K562 (cell line): ENCODE data around the gene PABPC1L.

Source experiments
- CGGBP1 ChIP-seq: fragments of 250-450 bp; sonication (Bioruptor Pico); IDR thresholded peaks from 2 replicates; pipeline ENCODE4 v1.9.0; 2021; ENCODE audit warnings: mild to moderate bottlenecking
- CTCF ChIP-seq, 3 experiments: IDR thresholded peaks in 2 of 3; conservative IDR thresholded peaks in 1 of 3; 2 replicates each; pipeline ENCODE4 v1.5.1; 2011 to 2012; ENCODE audit warnings: low read length in 3 of 3, mild to moderate bottlenecking in 3 of 3, control low read depth in 2 of 3, improper control_type of control experiment in 1 of 3, inconsistent platforms in 1 of 3, low read depth in 1 of 3, mixed read lengths in 1 of 3, moderate library complexity in 1 of 3; ENCODE audit not compliant: insufficient read depth in 2 of 3
- ELK1 ChIP-seq: sonication (generic); formaldehyde crosslinking; IDR thresholded peaks from 2 replicates; pipeline ENCODE4 v1.8.1; 2022; ENCODE audit warnings: missing genetic modification reagents
- HDAC6 ChIP-seq: IDR thresholded peaks from 2 replicates; pipeline ENCODE4 v1.6.1; 2012; ENCODE audit warnings: low read depth, mild to moderate bottlenecking, control low read depth, inconsistent platforms, low read length, moderate library complexity
- THAP7 ChIP-seq: fragments of 250-450 bp; sonication (Bioruptor Pico); IDR thresholded peaks from 2 replicates; pipeline ENCODE4 v1.5.0; 2021
- ZNF274 ChIP-seq: IDR thresholded peaks from 2 replicates; pipeline ENCODE4 v1.6.1; 2011; ENCODE audit warnings: low read depth, mild to moderate bottlenecking, low read length, moderate library complexity, borderline replicate concordance
- ZNF324 ChIP-seq: fragments of 250-450 bp; sonication (Bioruptor Pico); IDR thresholded peaks from 2 replicates; pipeline ENCODE4 v1.4.0; 2020; ENCODE audit warnings: mild to moderate bottlenecking

DNA sequence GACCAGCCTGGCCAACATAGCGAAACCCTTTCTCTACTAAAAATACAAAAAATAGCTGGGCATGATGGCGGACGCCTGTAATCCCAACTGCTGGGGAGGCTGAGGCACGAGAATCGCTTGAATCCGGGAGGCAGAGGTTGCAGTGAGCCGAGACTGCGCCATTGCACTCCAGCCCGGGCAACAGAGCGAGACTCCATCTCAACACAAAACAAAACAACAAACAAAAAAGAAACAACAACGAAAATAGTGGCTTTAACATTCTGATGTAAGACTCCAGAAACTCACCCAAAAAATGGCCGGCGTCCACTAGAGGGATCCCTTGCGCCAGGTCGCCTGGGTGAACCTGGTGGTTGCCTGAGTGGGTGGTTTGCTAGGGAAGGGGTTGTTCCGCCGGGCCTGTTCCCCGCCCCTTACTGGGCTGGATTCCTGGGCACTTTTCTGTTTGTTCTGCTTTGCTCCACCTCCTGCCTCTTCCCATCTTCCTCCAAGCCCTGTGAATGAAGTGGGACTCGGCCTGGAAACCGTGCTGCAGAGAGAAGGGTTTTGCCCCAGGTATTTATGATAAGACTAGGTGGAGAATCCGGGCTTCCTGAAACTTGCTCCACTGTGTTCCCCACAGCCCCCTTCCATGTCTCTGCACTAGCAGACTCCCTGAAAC is 1.5 kb downstream of the PABPC1L start:
- no peak for TF ChIP-seq HDAC6
- TF ChIP-seq ZNF274, result no peak
- no peak for TF ChIP-seq CGGBP1 (CRISPR knock-in tag)
- TF ChIP-seq ELK1 (CRISPR knock-in tag), result no peak
- TF ChIP-seq CTCF (IDR thresholded peaks at IDR 0.05 in 2 of 3, conservative IDR thresholded peaks at IDR 0.05 in 1 of 3; ENCODE audit: insufficient read depth in 2 of 3, low read depth in 1 of 3, low read length in 3 of 3), result peak; percentile 69 to 88 (median 83)
- TF ChIP-seq THAP7, result no peak
- TF ChIP-seq ZNF324 (CRISPR knock-in tag), result no peak
